Nephron progenitor cell (in vitro differentiated cells): ENCODE measurements around the gene MARS1.

Experiments used
- DNase-seq: peaks from one replicate; pipeline ENCODE4 v3.0.0; 2021
- H3K27ac Mint-ChIP-seq: 2 replicates; pipeline ENCODE4 v1.8.0; 2021; ENCODE audit warnings: mild to moderate bottlenecking, moderate library complexity, mixed read lengths
- H3K27me3 Mint-ChIP-seq: 2 replicates; pipeline ENCODE4 v1.8.0; 2021; ENCODE audit warnings: mild to moderate bottlenecking, low read depth, mixed read lengths; ENCODE audit not compliant: poor library complexity
- H3K36me3 Mint-ChIP-seq: 2 replicates; pipeline ENCODE4 v1.8.0; 2021; ENCODE audit warnings: low read depth, mixed read lengths
- H3K4me1 Mint-ChIP-seq: 2 replicates; pipeline ENCODE4 v1.8.0; 2021; ENCODE audit warnings: mixed read lengths
- H3K4me3 Mint-ChIP-seq: 2 replicates; pipeline ENCODE4 v1.8.0; 2021; ENCODE audit warnings: mild to moderate bottlenecking, moderate library complexity, mixed read lengths
- H3K9me3 Mint-ChIP-seq: 2 replicates; pipeline ENCODE4 v1.8.0; 2021; ENCODE audit warnings: mild to moderate bottlenecking, moderate library complexity, mixed read lengths
- TF ChIP-seq, protein P1 (sequence below): fragments of 200-600 bp; sonication (generic); IDR thresholded peaks from 2 replicates; pipeline ENCODE4 v1.5.0; 2021; ENCODE audit warnings: antibody characterized with exemption

MARS1 gene

DNA sequence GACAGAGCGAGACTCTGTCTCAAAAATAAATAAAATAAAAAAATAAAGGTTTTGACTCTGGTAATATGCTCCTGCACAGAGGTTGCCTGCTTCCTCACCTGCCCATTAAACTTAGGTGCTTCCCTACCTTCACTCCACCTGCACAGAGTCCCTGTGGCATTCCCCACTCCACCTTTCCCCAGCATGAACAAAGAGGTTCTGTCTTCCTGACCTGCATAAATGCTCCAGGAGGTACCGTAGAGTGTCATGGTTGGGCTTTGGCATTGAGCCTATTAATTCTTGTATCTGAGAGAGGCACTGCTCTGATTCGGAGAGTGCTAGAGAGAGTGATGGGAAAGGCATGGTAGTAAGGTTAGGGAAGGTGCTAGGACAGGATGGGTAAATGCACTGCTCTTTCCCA lies 14.5 kb upstream of the MARS1 start:
- TF ChIP-seq, protein P1, sequence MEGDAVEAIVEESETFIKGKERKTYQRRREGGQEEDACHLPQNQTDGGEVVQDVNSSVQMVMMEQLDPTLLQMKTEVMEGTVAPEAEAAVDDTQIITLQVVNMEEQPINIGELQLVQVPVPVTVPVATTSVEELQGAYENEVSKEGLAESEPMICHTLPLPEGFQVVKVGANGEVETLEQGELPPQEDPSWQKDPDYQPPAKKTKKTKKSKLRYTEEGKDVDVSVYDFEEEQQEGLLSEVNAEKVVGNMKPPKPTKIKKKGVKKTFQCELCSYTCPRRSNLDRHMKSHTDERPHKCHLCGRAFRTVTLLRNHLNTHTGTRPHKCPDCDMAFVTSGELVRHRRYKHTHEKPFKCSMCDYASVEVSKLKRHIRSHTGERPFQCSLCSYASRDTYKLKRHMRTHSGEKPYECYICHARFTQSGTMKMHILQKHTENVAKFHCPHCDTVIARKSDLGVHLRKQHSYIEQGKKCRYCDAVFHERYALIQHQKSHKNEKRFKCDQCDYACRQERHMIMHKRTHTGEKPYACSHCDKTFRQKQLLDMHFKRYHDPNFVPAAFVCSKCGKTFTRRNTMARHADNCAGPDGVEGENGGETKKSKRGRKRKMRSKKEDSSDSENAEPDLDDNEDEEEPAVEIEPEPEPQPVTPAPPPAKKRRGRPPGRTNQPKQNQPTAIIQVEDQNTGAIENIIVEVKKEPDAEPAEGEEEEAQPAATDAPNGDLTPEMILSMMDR: no peak
- H3K27ac Mint-ChIP-seq: no peak overlapping the region
- H3K27me3 Mint-ChIP-seq: peaks cover 87% of the 10 kb centered on the region
- no peak overlapping the region for H3K4me3 Mint-ChIP-seq
- peaks cover 33% of the 10 kb centered on the region for H3K4me1 Mint-ChIP-seq
- no peak for DNase-seq
- H3K9me3 Mint-ChIP-seq: no peaks in the 10 kb centered on the region
- no peaks in the 10 kb centered on the region for H3K36me3 Mint-ChIP-seq

DNA sequence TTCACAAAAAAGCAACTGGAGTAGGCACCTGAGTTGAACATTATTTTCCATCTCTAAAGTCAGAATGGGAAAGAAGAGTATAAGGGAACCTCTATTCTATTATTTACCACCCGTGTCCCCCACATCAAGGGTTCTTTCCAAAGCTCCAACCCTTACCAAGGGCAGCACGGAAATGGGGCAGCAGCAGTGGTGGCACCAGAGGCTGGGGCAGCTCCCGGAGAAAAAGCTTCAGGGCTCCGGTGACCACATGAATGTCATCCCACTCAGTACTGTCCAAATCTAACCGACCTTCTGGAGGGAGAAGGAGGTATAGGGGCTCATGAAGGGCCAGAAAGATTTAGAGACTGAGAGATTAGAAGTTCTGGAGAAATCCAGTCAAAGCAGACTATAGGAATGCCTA lies 14.0 kb upstream of the MARS1 start:
- Mint-ChIP-seq H3K4me1 (peaks cover 38% of the 10 kb centered on the region), H3K9me3 (no peaks in the 10 kb centered on the region), H3K36me3 (no peaks in the 10 kb centered on the region), H3K27me3 (peaks cover 90% of the 10 kb centered on the region), H3K27ac (no peak overlapping the region), H3K4me3 (no peak overlapping the region)
- DNase-seq: no peak
- TF ChIP-seq, protein P1: no peak

DNA sequence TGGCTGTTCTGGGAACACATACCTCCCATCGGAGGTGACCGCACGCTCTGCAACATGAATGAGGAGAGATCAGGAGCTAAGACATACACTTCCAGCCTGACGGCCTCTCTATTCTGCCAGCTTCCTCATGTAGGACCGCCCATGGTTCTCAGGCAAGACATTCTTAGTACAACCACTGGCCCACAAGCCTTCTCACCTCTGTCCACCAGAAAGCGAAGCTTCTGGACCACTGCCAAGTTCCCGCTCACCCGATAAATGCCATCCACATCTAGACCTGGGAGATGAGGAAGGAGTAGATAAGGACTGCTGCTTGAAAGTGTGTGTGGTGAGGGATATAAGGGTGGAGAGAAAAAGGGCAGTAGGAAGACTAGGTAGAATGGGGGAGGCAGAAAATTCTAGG lies 13.4 kb upstream of the MARS1 start:
- H3K27me3 Mint-ChIP-seq: peaks cover 91% of the 10 kb centered on the region
- no peaks in the 10 kb centered on the region for H3K9me3 Mint-ChIP-seq
- peaks cover 41% of the 10 kb centered on the region for H3K4me1 Mint-ChIP-seq
- H3K36me3 Mint-ChIP-seq: no peaks in the 10 kb centered on the region
- H3K27ac Mint-ChIP-seq: no peak overlapping the region
- DNase-seq: no peak
- H3K4me3 Mint-ChIP-seq: peak overlapping the region; percentile 3
- TF ChIP-seq, protein P1: no peak

DNA sequence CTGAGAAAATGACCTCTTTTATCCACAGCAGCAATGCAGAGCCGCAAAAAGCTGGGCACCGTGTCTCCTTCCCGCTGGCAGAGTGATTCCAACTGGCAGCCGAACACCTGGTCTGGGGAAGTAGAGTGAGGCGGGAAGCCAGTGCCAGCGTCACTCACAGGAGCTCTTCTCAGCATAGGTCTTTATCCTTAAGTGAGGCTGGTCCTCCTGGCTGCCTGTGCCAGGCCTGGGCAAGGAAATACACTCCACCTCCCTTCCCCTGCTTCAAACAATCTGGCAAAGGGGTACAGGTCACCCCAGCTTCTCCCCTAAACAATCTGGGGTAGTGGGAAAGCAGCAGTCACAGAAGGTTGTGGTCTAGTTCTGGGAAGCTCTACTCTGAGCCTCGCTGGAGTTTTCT lies 13.0 kb upstream of the MARS1 start:
- TF ChIP-seq, protein P1: no peak
- H3K4me1 Mint-ChIP-seq: peaks cover 42% of the 10 kb centered on the region
- H3K36me3 Mint-ChIP-seq: no peaks in the 10 kb centered on the region
- DNase-seq: no peak
- peaks cover 91% of the 10 kb centered on the region for H3K27me3 Mint-ChIP-seq
- no peaks in the 10 kb centered on the region for H3K9me3 Mint-ChIP-seq
- H3K27ac Mint-ChIP-seq: no peak overlapping the region
- H3K4me3 Mint-ChIP-seq: peak overlapping the region; percentile 3

DNA sequence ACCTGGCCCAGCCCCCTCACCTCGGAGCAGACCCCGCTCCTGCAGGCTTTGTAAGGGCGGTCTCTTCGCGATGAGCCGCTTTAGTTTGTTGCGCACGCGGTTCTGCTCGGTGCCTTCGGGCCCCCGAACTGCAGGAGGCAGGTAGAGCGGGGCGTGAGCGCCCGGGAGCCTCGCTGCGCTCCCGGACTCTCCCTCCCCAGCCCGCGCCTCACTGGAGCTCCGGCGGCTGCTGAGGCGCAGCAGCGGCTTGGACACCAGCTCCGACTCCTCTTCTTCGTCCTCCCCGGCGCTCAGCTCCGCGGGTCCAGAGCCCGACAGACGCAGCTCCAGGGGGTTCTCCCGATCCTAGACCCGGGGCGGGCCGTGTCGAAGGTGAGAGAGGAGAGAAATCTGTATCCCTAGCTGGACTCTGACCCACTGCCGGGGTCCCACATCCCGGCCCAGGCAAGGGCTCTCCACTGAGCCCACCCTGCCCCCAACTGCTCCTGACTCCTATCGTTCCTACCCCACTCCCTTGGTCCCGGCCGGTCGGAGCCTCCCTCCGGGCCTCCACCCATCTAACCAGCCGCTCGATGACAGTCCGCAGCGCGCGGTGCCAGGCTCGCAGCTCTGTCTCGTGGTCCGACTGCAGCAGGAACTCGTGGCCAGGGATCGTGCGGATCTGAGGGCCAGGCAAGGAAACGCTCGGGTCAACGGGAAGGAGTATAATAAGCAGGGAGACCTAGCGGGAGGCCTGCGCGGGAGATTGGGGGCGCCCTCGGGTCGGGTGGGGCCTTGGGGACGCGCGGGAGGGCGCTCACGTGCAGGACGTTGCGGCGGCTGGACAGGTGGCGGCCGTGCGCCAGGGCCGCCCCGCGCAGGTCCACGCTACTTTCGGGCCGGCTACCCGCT lies 12.4 kb upstream of the MARS1 start:
- no peaks in the 10 kb centered on the region for H3K36me3 Mint-ChIP-seq
- peaks cover 96% of the 10 kb centered on the region for H3K27me3 Mint-ChIP-seq
- peak overlapping the region; percentile 79 for H3K4me3 Mint-ChIP-seq
- no peak overlapping the region for H3K27ac Mint-ChIP-seq
- H3K9me3 Mint-ChIP-seq: no peaks in the 10 kb centered on the region
- peak; percentile 57 for DNase-seq
- TF ChIP-seq, protein P1: no peak
- H3K4me1 Mint-ChIP-seq: peaks cover 42% of the 10 kb centered on the region
